ENCODE data around the gene DNAJA4. TPM values are rescaled to one million over a fixed set of nuclear protein-coding genes. Genes with fewer than 3 reads are reported as not detected.

DNAJA4 gene
- polyA plus RNA-seq, 1 of the 3 experiments (the other 2 are of a cell fraction): 0.03 TPM

- Histone ChIP-seq H3K9ac (0 out of 2 replicates have a peak overlapping the region, but pooled peaks have one; percentile 36), H3F3A (replicated peaks; ENCODE audit: insufficient read depth) (no peaks in the 10 kb centered on the region), H3K27me3 (ENCODE audit: insufficient read depth) (no peaks in the 10 kb centered on the region), H2AFZ (ENCODE audit: low read depth) (peak overlapping the region; percentile 93; the same call in 1 of the 2 replicates), H3K36me3 (replicated peaks in 1 of 2; ENCODE audit: control insufficient read depth in 1 of 2, insufficient read depth in 2 of 2, low read length in 1 of 2) (no peaks in the 10 kb centered on the region), H3K27ac (ENCODE audit: low read depth in 2 of 2, low read length in 1 of 2) (peak overlapping the region in 1 of 2 experiments; percentile 67; a peak in 2 of 4 replicates), H3K79me2 (ENCODE audit: insufficient read depth) (no peaks in the 10 kb centered on the region), H3K4me1 (ENCODE audit: control insufficient read depth in 1 of 2, insufficient read depth in 2 of 2, low read depth in 1 of 2, low read length in 1 of 2) (peaks cover 3 to 26% of the 10 kb centered on the region in 2 experiments; a peak in 2 of 4 replicates), H4K20me1 (ENCODE audit: insufficient read depth) (no peaks in the 10 kb centered on the region), H3K9me3 (no peaks in the 10 kb centered on the region), H3K9me2 (no peaks in the 10 kb centered on the region), H3K4me2 (no peak overlapping the region), H3K4me3 (ENCODE audit: low read depth in 2 of 2, low read length in 1 of 2) (no peak overlapping the region)
- CTCF ChIA-PET: interaction anchor here (0.6 to 31.8 kb wide), 4 partner anchors 13 to 159 kb away, joined by 3 to 772 read pairs (median 22); no protein-coding TSS in a partner anchor
- no peak for DNase-seq
- TF ChIP-seq RFX5 (IDR thresholded peaks at IDR 0.05; ENCODE audit: low read length) (no peak), ELF1 (IDR thresholded peaks at IDR 0.05) (no peak), RCOR1 (IDR thresholded peaks at IDR 0.05; ENCODE audit: low read length) (no peak), POLR2AphosphoS5 (IDR thresholded peaks at IDR 0.05; ENCODE audit: low read depth, low read length) (no peak), NRF1 (IDR thresholded peaks at IDR 0.05; ENCODE audit: low read depth, low read length) (no peak), JUND (IDR thresholded peaks at IDR 0.05) (no peak), CHD2 (IDR thresholded peaks at IDR 0.05; ENCODE audit: low read length, partially characterized antibody) (no peak), FOSL2 (IDR thresholded peaks at IDR 0.05; ENCODE audit: borderline replicate concordance, low read depth) (no peak), YY1 (IDR thresholded peaks at IDR 0.05; ENCODE audit: low read depth) (no peak), MEF2A (IDR thresholded peaks at IDR 0.05; ENCODE audit: borderline replicate concordance, low read depth) (no peak), SIN3A (IDR thresholded peaks at IDR 0.05; ENCODE audit: borderline replicate concordance, low read depth, low read length) (no peak), TCF12 (IDR thresholded peaks at IDR 0.05) (no peak), FOXM1 (IDR thresholded peaks at IDR 0.05; ENCODE audit: low read depth) (no peak), SMC3 (IDR thresholded peaks at IDR 0.05; ENCODE audit: low read depth, low read length) (no peak)
- TF ChIP-seq, protein P1, sequence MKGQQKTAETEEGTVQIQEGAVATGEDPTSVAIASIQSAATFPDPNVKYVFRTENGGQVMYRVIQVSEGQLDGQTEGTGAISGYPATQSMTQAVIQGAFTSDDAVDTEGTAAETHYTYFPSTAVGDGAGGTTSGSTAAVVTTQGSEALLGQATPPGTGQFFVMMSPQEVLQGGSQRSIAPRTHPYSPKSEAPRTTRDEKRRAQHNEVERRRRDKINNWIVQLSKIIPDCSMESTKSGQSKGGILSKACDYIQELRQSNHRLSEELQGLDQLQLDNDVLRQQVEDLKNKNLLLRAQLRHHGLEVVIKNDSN (IDR thresholded peaks at IDR 0.05; ENCODE audit: borderline replicate concordance, low read depth): no peak
- TF ChIP-seq, protein P2, sequence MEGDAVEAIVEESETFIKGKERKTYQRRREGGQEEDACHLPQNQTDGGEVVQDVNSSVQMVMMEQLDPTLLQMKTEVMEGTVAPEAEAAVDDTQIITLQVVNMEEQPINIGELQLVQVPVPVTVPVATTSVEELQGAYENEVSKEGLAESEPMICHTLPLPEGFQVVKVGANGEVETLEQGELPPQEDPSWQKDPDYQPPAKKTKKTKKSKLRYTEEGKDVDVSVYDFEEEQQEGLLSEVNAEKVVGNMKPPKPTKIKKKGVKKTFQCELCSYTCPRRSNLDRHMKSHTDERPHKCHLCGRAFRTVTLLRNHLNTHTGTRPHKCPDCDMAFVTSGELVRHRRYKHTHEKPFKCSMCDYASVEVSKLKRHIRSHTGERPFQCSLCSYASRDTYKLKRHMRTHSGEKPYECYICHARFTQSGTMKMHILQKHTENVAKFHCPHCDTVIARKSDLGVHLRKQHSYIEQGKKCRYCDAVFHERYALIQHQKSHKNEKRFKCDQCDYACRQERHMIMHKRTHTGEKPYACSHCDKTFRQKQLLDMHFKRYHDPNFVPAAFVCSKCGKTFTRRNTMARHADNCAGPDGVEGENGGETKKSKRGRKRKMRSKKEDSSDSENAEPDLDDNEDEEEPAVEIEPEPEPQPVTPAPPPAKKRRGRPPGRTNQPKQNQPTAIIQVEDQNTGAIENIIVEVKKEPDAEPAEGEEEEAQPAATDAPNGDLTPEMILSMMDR (IDR thresholded peaks at IDR 0.05): no peak
- TF ChIP-seq, protein P3, sequence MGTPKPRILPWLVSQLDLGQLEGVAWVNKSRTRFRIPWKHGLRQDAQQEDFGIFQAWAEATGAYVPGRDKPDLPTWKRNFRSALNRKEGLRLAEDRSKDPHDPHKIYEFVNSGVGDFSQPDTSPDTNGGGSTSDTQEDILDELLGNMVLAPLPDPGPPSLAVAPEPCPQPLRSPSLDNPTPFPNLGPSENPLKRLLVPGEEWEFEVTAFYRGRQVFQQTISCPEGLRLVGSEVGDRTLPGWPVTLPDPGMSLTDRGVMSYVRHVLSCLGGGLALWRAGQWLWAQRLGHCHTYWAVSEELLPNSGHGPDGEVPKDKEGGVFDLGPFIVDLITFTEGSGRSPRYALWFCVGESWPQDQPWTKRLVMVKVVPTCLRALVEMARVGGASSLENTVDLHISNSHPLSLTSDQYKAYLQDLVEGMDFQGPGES (IDR thresholded peaks at IDR 0.05; ENCODE audit: low read depth, low read length): no peak
- WGBS (ENCODE audit: low lambda C conversion rate): 95% methylated on average over 11 of the region's 19 CpGs
- POLR2A ChIA-PET: interaction anchor here (1.2 kb wide), 1 partner anchor 115 kb away, joined by 4 read pairs; the partner anchor contains the start of gene IREB2
Observed at GRCh38 chr15:78322724-78323521, 58.6 kb downstream of the DNAJA4 start.
